GM23338 (cell line): ENCODE measurements around the gene CHIC2.

ENCODE experiments used
- EZH2 ChIP-seq: fragments of 200-600 bp; sonication (generic); IDR thresholded peaks from one replicate; pipeline ENCODE4 v1.8.0; 2017; ENCODE audit warnings: antibody characterized with exemption, mild to moderate bottlenecking, low read depth; ENCODE audit not compliant: unreplicated experiment
- POLR2AphosphoS5 ChIP-seq: IDR thresholded peaks from 2 replicates; pipeline ENCODE4 v1.6.1; 2016; ENCODE audit warnings: antibody characterized with exemption, low read depth
- ZNF114 ChIP-seq: fragments of 250-450 bp; sonication (Bioruptor Pico); IDR thresholded peaks from 2 replicates; pipeline ENCODE4 v1.5.0; 2020; ENCODE audit warnings: mild to moderate bottlenecking, moderate library complexity
- TF ChIP-seq, protein P1 (sequence below), 2 experiments: fragments of 200-600 bp in 1 of 2; sonication (generic) in 1 of 2; conservative IDR thresholded peaks; 2 replicates each; pipeline versions ENCODE4 v1.5.1 to v1.6.1; 2016 to 2017; ENCODE audit warnings: antibody characterized with exemption in 2 of 2, low read depth in 2 of 2, mild to moderate bottlenecking in 2 of 2, moderate library complexity in 1 of 2
- TF ChIP-seq, protein P2 (sequence below): IDR thresholded peaks from one replicate; pipeline ENCODE4 v1.6.1; 2018; ENCODE audit warnings: antibody characterized with exemption; ENCODE audit not compliant: unreplicated experiment

DNA sequence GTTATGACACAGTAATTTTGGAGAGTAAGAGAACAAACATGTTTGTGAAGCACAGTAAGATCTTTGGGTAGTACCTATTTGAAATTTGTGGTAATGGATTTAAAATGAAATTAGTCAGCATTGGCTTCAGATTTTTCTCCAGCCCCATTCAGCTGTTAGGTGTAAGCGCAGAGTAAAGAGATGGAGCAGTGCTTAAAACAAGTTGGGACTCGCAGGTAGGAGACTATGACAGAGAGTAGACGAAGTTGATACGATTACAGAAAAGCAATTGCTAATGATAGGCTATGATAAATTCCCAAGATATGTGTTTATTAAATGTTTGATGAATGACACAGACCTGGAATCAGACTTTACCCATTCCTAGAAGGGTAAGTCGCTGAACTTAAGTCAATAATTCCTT is 72.6 kb downstream of the CHIC2 start:
- TF ChIP-seq EZH2 (no peak), POLR2AphosphoS5 (no peak), ZNF114 (no peak)
- TF ChIP-seq, protein P1, sequence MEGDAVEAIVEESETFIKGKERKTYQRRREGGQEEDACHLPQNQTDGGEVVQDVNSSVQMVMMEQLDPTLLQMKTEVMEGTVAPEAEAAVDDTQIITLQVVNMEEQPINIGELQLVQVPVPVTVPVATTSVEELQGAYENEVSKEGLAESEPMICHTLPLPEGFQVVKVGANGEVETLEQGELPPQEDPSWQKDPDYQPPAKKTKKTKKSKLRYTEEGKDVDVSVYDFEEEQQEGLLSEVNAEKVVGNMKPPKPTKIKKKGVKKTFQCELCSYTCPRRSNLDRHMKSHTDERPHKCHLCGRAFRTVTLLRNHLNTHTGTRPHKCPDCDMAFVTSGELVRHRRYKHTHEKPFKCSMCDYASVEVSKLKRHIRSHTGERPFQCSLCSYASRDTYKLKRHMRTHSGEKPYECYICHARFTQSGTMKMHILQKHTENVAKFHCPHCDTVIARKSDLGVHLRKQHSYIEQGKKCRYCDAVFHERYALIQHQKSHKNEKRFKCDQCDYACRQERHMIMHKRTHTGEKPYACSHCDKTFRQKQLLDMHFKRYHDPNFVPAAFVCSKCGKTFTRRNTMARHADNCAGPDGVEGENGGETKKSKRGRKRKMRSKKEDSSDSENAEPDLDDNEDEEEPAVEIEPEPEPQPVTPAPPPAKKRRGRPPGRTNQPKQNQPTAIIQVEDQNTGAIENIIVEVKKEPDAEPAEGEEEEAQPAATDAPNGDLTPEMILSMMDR (conservative IDR thresholded peaks at IDR 0.05; ENCODE audit: low read depth in 2 of 2): no peak
- TF ChIP-seq, protein P2, sequence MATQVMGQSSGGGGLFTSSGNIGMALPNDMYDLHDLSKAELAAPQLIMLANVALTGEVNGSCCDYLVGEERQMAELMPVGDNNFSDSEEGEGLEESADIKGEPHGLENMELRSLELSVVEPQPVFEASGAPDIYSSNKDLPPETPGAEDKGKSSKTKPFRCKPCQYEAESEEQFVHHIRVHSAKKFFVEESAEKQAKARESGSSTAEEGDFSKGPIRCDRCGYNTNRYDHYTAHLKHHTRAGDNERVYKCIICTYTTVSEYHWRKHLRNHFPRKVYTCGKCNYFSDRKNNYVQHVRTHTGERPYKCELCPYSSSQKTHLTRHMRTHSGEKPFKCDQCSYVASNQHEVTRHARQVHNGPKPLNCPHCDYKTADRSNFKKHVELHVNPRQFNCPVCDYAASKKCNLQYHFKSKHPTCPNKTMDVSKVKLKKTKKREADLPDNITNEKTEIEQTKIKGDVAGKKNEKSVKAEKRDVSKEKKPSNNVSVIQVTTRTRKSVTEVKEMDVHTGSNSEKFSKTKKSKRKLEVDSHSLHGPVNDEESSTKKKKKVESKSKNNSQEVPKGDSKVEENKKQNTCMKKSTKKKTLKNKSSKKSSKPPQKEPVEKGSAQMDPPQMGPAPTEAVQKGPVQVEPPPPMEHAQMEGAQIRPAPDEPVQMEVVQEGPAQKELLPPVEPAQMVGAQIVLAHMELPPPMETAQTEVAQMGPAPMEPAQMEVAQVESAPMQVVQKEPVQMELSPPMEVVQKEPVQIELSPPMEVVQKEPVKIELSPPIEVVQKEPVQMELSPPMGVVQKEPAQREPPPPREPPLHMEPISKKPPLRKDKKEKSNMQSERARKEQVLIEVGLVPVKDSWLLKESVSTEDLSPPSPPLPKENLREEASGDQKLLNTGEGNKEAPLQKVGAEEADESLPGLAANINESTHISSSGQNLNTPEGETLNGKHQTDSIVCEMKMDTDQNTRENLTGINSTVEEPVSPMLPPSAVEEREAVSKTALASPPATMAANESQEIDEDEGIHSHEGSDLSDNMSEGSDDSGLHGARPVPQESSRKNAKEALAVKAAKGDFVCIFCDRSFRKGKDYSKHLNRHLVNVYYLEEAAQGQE: no peak
